Stimulated activated CD8-positive, alpha-beta memory T cell treated with anti-CD3 and anti-CD28 coated beads, Interleukin-12 subunit alpha, Interleukin-12 subunit beta, amount 100 ng/mL, for 24 hours (primary cell): ENCODE measurements around the gene PCIF1.
"Not testable (repeated sequence)": the region's sequence is repeated elsewhere in the genome, so short reads cannot be mapped to it uniquely, and the experiment has no call there.

Source experiments
- DNase-seq: peaks from one replicate; pipeline ENCODE4 v3.0.0-alpha.2; 2020; ENCODE audit errors: extremely low read depth

Gene PCIF1

GRCh38 chr20:45967551-45968080 lies 33.1 kb downstream of the PCIF1 start:
- DNase-seq, result no peak

- no peak for DNase-seq
Measured at GRCh38 chr20:45968081-45968671, 33.7 kb downstream of the PCIF1 start.

- DNase-seq, result no peak
Measured at GRCh38 chr20:45968801-45969711, 34.6 kb downstream of the PCIF1 start.

- DNase-seq, result no peak
Measured at GRCh38 chr20:45969712-45970634, 35.5 kb downstream of the PCIF1 start.

GRCh38 chr20:45970646-45971424 lies 36.4 kb downstream of the PCIF1 start:
- DNase-seq, result no peak

GRCh38 chr20:45971425-45971674 lies 36.9 kb downstream of the PCIF1 start:
- DNase-seq, result no peak

GRCh38 chr20:45971675-45972499 lies 37.4 kb downstream of the PCIF1 start, which contains the start of gene ZNF335:
ZNF335 (minus strand) TSS chr20:45972203; CDS start chr20:45971410, 793 bp downstream.
- peak; percentile 85 for DNase-seq

GRCh38 chr20:45972500-45973183 lies 38.2 kb downstream of the PCIF1 start:
- DNase-seq, result no peak

- no peak for DNase-seq
Measured at GRCh38 chr20:45974896-45975565, 40.5 kb downstream of the PCIF1 start.

GRCh38 chr20:45975686-45976085 lies 41.2 kb downstream of the PCIF1 start:
- no peak for DNase-seq

- DNase-seq, result no peak
Measured at GRCh38 chr20:45976086-45976485, 41.6 kb downstream of the PCIF1 start.

GRCh38 chr20:45981261-45981660 lies 46.8 kb downstream of the PCIF1 start:
- DNase-seq, result no peak

- no peak for DNase-seq
Measured at GRCh38 chr20:45983279-45983743, 48.8 kb downstream of the PCIF1 start.

GRCh38 chr20:45985573-45985972 lies 51.1 kb downstream of the PCIF1 start:
- DNase-seq, result no peak

GRCh38 chr20:45987108-45987780 lies 52.8 kb downstream of the PCIF1 start:
- no peak for DNase-seq

GRCh38 chr20:45988830-45989229 lies 54.3 kb downstream of the PCIF1 start:
- not testable (repeated sequence) for DNase-seq

GRCh38 chr20:45991616-45992015 lies 57.1 kb downstream of the PCIF1 start:
- DNase-seq, result no peak

GRCh38 chr20:45993197-45993951 lies 58.9 kb downstream of the PCIF1 start:
- DNase-seq, result no peak
